OCI-LY7 (cell line): ENCODE results near the gene UBA7. TPM values are rescaled to one million over a fixed set of nuclear protein-coding genes. Genes with fewer than 3 reads are reported as not detected.

Experiments
- BruUV-seq: library from RNA; stranded (reverse); fragments of 400-500 nt; replicated peaks from 2 replicates; lab custom pipeline; 2021; lab: Mats Ljungman, UMichigan
- CTCF ChIA-PET: fragments of 300-600 bp; sonication (Branson Sonifier 250); formaldehyde crosslinking; loops from one replicate; lab custom pipeline; 2022; ENCODE audit warnings: antibody characterized with exemption; ENCODE audit not compliant: unreplicated experiment; lab: Charles Lee
- POLR2A ChIA-PET: fragments of 300-600 bp; sonication (Branson Sonifier 250); formaldehyde crosslinking; loops from one replicate; lab custom pipeline; 2022; ENCODE audit warnings: antibody characterized with exemption; lab: Charles Lee
- DNase-seq: peaks from one replicate; pipeline ENCODE4 v3.0.0-alpha.2; 2015; ENCODE audit warnings: low spot score
- H2AFZ ChIP-seq: fragments of 200-600 bp; sonication (generic), shearing (Covaris generic); 2 replicates; pipeline ENCODE4 v1.6.1; 2014; ENCODE audit warnings: mild to moderate bottlenecking, antibody characterized with exemption, low read length, moderate library complexity
- H3K27ac ChIP-seq: fragments of 200-600 bp; sonication (generic); 2 replicates; pipeline ENCODE4 v1.5.1; 2014; ENCODE audit warnings: mixed run types, low read depth, mild to moderate bottlenecking, moderate library complexity, low read length, inconsistent platforms; ENCODE audit not compliant: poor library complexity, severe bottlenecking
- H3K36me3 ChIP-seq: fragments of 200-600 bp; sonication (generic); 2 replicates; pipeline ENCODE4 v1.6.1; 2014; ENCODE audit warnings: mild to moderate bottlenecking, antibody characterized with exemption, low read length, moderate library complexity, mixed read lengths; ENCODE audit not compliant: insufficient read depth
- H3K4me1 ChIP-seq: fragments of 200-600 bp; sonication (generic); 2 replicates; pipeline ENCODE4 v1.5.1; 2014; ENCODE audit warnings: mild to moderate bottlenecking, low read length; ENCODE audit not compliant: insufficient read depth, poor library complexity, severe bottlenecking
- H3K4me2 ChIP-seq: fragments of 200-600 bp; sonication (generic); 2 replicates; pipeline ENCODE4 v1.6.1; 2014; ENCODE audit warnings: mild to moderate bottlenecking, low read length
- H3K4me3 ChIP-seq: fragments of 200-600 bp; sonication (generic); 2 replicates; pipeline ENCODE4 v1.5.1; 2014; ENCODE audit warnings: mild to moderate bottlenecking, low read depth, low read length; ENCODE audit not compliant: poor library complexity, severe bottlenecking
- H3K79me2 ChIP-seq: fragments of 200-600 bp; sonication (generic); 2 replicates; pipeline ENCODE4 v1.6.1; 2016; ENCODE audit warnings: low read depth, mild to moderate bottlenecking, low read length, moderate library complexity, mixed read lengths; ENCODE audit not compliant: insufficient read depth
- H3K9me2 ChIP-seq: fragments of 200-600 bp; sonication (generic); 2 replicates; pipeline ENCODE4 v1.6.1; 2016; ENCODE audit warnings: mild to moderate bottlenecking, low read length, mixed read lengths; ENCODE audit not compliant: insufficient read depth
- H3K9me3 ChIP-seq: fragments of 200-600 bp; sonication (generic); 2 replicates; pipeline ENCODE4 v1.6.1; 2014; ENCODE audit warnings: mild to moderate bottlenecking, mixed run types, low read length, mixed read lengths
- H4K20me1 ChIP-seq: fragments of 200-600 bp; sonication (generic); 2 replicates; pipeline ENCODE4 v1.6.1; 2014; ENCODE audit warnings: mild to moderate bottlenecking, antibody characterized with exemption, low read length, moderate library complexity, mixed read lengths; ENCODE audit not compliant: insufficient read depth
- EZH2phosphoT487 ChIP-seq: fragments of 200-600 bp; sonication (generic); IDR thresholded peaks from 2 replicates; pipeline ENCODE4 v1.6.1; 2018; ENCODE audit warnings: low read depth, borderline replicate concordance, mild to moderate bottlenecking, mixed run types, antibody characterized with exemption, low read length, moderate library complexity, mixed read lengths
- intact Hi-C: fragments of 100-400 bp; cut with micrococcal nuclease; formaldehyde crosslinking; loops from one replicate; pipeline ENCODE4 v1.10.0; 2022; ENCODE audit not compliant: unreplicated experiment
- total RNA-seq, 2 experiments: library from RNA; depleted of rRNA in 1 of 2; stranded (reverse); fragments of >200 nt in 1 of 2; shearing (Covaris generic) in 1 of 2; gene quantifications; 2 replicates each; pipeline ENCODE4 v1.2.3, GENCODE V29; 2014 to 2022
- TF ChIP-seq, protein P1 (sequence below): fragments of 200-600 bp; sonication (generic); conservative IDR thresholded peaks from 2 replicates; pipeline ENCODE4 v1.5.1; 2014; ENCODE audit warnings: mild to moderate bottlenecking, antibody characterized with exemption, low read length, moderate library complexity, mixed read lengths

The UBA7 gene
- total RNA-seq, 2 experiments from 2014 or later = 14.2 to 18.1 TPM

DNA sequence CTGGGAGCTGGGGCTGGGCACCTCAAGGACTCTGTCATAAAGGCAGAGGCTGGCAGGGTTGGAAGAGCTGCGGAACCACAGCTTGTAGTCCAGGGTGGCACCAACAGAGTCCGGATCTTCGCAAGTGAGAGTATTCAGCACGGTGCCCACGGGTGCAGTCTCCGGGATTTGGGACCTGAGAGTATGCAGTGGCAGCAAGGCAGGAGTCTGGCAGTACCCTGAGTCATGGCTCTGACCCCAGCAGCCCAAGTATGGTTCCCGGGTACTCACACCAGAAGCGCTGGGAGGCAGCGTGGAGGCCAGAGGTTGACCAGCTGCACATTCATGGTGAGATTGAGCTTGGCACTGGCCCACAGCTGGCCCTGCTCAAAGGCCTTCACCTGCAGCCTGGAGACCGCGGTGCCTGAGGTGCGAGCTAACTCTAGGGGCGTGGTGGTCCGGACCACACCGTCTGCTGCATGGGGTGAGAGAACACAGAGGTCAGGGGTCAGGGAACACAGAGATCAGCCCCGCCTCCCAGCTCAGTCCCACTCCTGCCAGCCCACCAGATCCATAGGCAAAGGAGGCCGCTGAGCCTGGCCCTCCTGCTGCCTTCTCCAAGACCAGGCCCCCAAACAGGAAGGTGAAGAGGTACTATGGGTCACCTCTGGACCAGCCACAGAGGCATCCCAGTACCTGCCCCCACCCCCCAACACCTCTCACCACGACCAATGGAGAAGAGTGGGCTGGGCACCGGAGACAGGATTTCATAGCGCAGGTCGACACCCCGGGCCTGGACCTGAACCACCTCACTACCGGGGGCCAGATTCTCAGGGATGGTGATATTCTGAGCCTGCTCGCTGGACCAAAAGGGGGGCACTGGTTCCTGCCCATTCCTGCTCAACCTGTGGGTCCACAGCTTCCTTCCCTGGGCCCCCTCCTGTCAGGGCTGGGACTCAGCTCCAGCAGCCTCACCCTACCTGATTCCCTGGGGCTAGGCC lies 18.5 kb downstream of the UBA7 start:
- ChIA-PET CTCF (no interaction called here), POLR2A (interaction anchor here (0.7 to 1.2 kb wide), 2 partner anchors 37 to 43 kb away, joined by 3 read pairs; no protein-coding TSS in a partner anchor)
- TF ChIP-seq, protein P1, sequence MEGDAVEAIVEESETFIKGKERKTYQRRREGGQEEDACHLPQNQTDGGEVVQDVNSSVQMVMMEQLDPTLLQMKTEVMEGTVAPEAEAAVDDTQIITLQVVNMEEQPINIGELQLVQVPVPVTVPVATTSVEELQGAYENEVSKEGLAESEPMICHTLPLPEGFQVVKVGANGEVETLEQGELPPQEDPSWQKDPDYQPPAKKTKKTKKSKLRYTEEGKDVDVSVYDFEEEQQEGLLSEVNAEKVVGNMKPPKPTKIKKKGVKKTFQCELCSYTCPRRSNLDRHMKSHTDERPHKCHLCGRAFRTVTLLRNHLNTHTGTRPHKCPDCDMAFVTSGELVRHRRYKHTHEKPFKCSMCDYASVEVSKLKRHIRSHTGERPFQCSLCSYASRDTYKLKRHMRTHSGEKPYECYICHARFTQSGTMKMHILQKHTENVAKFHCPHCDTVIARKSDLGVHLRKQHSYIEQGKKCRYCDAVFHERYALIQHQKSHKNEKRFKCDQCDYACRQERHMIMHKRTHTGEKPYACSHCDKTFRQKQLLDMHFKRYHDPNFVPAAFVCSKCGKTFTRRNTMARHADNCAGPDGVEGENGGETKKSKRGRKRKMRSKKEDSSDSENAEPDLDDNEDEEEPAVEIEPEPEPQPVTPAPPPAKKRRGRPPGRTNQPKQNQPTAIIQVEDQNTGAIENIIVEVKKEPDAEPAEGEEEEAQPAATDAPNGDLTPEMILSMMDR = no peak
- H3K4me1 ChIP-seq = peaks cover 5% of the 10 kb centered on the region
- H2AFZ ChIP-seq = no peak overlapping the region
- H3K4me2 ChIP-seq = no peak overlapping the region
- H3K79me2 ChIP-seq = no peaks in the 10 kb centered on the region
- BruUV-seq = no TSS peak
- no peaks in the 10 kb centered on the region for H3K36me3 ChIP-seq
- no peaks in the 10 kb centered on the region for H3K9me2 ChIP-seq
- no peak for DNase-seq
- no peaks in the 10 kb centered on the region for H4K20me1 ChIP-seq
- intact Hi-C loops = no loop called here
- no peak overlapping the region for H3K27ac ChIP-seq
- no peaks in the 10 kb centered on the region for H3K9me3 ChIP-seq
- no peak overlapping the region for H3K4me3 ChIP-seq

DNA sequence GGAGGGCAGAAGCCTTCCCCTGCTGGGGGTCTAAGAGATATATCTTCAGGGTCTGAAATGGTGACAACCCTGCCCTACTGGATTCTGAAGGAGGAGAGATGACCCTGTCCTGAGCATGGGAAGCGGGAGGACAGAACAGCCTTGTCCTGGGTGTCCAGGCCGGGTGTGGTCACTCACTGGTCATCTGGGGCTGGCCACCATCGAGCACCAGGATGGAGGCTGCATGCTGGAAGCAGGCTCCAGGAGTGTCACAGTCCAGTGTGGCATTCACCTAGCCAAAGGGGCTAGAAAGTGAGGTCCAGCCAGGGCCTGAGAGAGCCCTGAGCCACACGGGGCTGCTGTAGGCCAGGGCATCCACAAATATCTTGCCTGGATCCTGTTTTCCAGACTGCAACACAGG lies 19.3 kb downstream of the UBA7 start:
- no peak overlapping the region for H2AFZ ChIP-seq
- no peak overlapping the region for H3K4me3 ChIP-seq
- H3K9me3 ChIP-seq = no peaks in the 10 kb centered on the region
- DNase-seq = no peak
- H3K27ac ChIP-seq = no peak overlapping the region
- no peaks in the 10 kb centered on the region for H3K79me2 ChIP-seq
- no peak overlapping the region for H3K4me2 ChIP-seq
- no TSS peak for BruUV-seq
- H3K9me2 ChIP-seq = no peaks in the 10 kb centered on the region
- H3K36me3 ChIP-seq = no peaks in the 10 kb centered on the region
- no peaks in the 10 kb centered on the region for H4K20me1 ChIP-seq
- TF ChIP-seq, protein P1 = no peak
- TF ChIP-seq EZH2phosphoT487 = no peak
- ChIA-PET POLR2A (interaction anchor here (1.2 kb wide), 1 partner anchor 44 kb away, joined by 3 read pairs; no protein-coding TSS in a partner anchor), CTCF (no interaction called here)
- intact Hi-C loops = no loop called here
- H3K4me1 ChIP-seq = peaks cover 13% of the 10 kb centered on the region
